Neuronal stem cell (in vitro differentiated cells): ENCODE data around the gene ITPR2.

Experiments used
- DNase-seq: peaks from one replicate; pipeline ENCODE4 v3.0.0-alpha.2; 2013; ENCODE audit warnings: low spot score
- H2AFZ ChIP-seq: one replicate; pipeline ENCODE4 v1.6.1; 2013; ENCODE audit warnings: mild to moderate bottlenecking, low read length, inconsistent platforms
- H2AK5ac ChIP-seq: 2 replicates; pipeline ENCODE4 v1.6.1; 2013; ENCODE audit warnings: low read depth, mild to moderate bottlenecking, inconsistent platforms, low read length, moderate library complexity, mixed read lengths
- H2BK120ac ChIP-seq: 2 replicates; pipeline ENCODE4 v1.6.1; 2013; ENCODE audit warnings: low read depth, mild to moderate bottlenecking, inconsistent platforms, low read length, moderate library complexity, mixed read lengths
- H2BK12ac ChIP-seq: one replicate; pipeline ENCODE4 v1.6.1; 2013; ENCODE audit warnings: low read length, inconsistent platforms
- H2BK15ac ChIP-seq: 2 replicates; pipeline ENCODE4 v1.6.1; 2013; ENCODE audit warnings: mild to moderate bottlenecking, low read length, inconsistent platforms, mixed read lengths
- H2BK5ac ChIP-seq: one replicate; pipeline ENCODE4 v1.6.1; 2013; ENCODE audit warnings: inconsistent platforms, mild to moderate bottlenecking, low read length, moderate library complexity
- H3K14ac ChIP-seq: one replicate; pipeline ENCODE4 v1.6.1; 2013; ENCODE audit warnings: low read length, inconsistent platforms
- H3K18ac ChIP-seq: 2 replicates; pipeline ENCODE4 v1.6.1; 2013; ENCODE audit warnings: low read length, inconsistent platforms
- H3K23ac ChIP-seq: 2 replicates; pipeline ENCODE4 v1.6.1; 2013; ENCODE audit warnings: low read depth, mild to moderate bottlenecking, mixed read lengths, low read length, inconsistent platforms; ENCODE audit not compliant: poor library complexity
- H3K27ac ChIP-seq: replicated peaks from 3 replicates; pipeline ENCODE4 v1.5.1; 2013; ENCODE audit warnings: low read length, inconsistent platforms
- H3K27me3 ChIP-seq, 3 experiments: 2 replicates each; pipeline ENCODE4 v1.6.1; 2013; ENCODE audit warnings: low read length in 3 of 3, mild to moderate bottlenecking in 2 of 3, inconsistent platforms in 1 of 3, low read depth in 1 of 3, mixed read lengths in 1 of 3, moderate library complexity in 1 of 3; ENCODE audit not compliant: control insufficient read depth in 3 of 3, insufficient read depth in 3 of 3
- H3K36me3 ChIP-seq, 2 donors: replicated peaks in 1 of 2; 2 replicates each; pipeline ENCODE4 v1.6.1; 2013; ENCODE audit warnings: low read length in 2 of 2; ENCODE audit not compliant: control insufficient read depth in 2 of 2, insufficient read depth in 2 of 2
- H3K4ac ChIP-seq: 2 replicates; pipeline ENCODE4 v1.6.1; 2013; ENCODE audit warnings: inconsistent platforms, mild to moderate bottlenecking, low read length, moderate library complexity
- H3K4me1 ChIP-seq, 2 donors: 1 replicate in 1 of 2; 2 replicates in 1 of 2; pipeline ENCODE4 v1.6.1; 2013; ENCODE audit warnings: low read length in 2 of 2, low read depth in 1 of 2; ENCODE audit not compliant: control insufficient read depth in 2 of 2, insufficient read depth in 1 of 2
- H3K4me2 ChIP-seq: one replicate; pipeline ENCODE4 v1.6.1; 2013; ENCODE audit warnings: mild to moderate bottlenecking, low read length, inconsistent platforms; ENCODE audit not compliant: insufficient read depth, poor library complexity, severe bottlenecking
- H3K4me3 ChIP-seq, 2 donors: 2 replicates each; pipeline ENCODE4 v1.5.1; 2013; ENCODE audit warnings: low read length in 2 of 2, mild to moderate bottlenecking in 2 of 2, inconsistent platforms in 1 of 2, moderate library complexity in 1 of 2
- H3K79me1 ChIP-seq: one replicate; pipeline ENCODE4 v1.6.1; 2013; ENCODE audit warnings: low read depth, mild to moderate bottlenecking, inconsistent platforms, low read length, moderate library complexity
- H3K9ac ChIP-seq: one replicate; pipeline ENCODE4 v1.6.1; 2013; ENCODE audit warnings: mild to moderate bottlenecking, low read depth, low read length, inconsistent platforms; ENCODE audit not compliant: poor library complexity
- H3K9me3 ChIP-seq, 2 donors: replicated peaks in 1 of 2; 2 replicates each; pipeline versions ENCODE3 to v1.6.1; 2013; ENCODE audit warnings: low read length in 2 of 2, mild to moderate bottlenecking in 2 of 2, inconsistent platforms in 1 of 2, low read depth in 1 of 2, mixed read lengths in 1 of 2, moderate library complexity in 1 of 2; ENCODE audit not compliant: control insufficient read depth in 2 of 2, insufficient read depth in 1 of 2
- H4K8ac ChIP-seq: one replicate; pipeline ENCODE4 v1.6.1; 2013; ENCODE audit warnings: low read depth, mild to moderate bottlenecking, inconsistent platforms, low read length, moderate library complexity
- H4K91ac ChIP-seq: one replicate; pipeline ENCODE4 v1.6.1; 2013; ENCODE audit warnings: low read length, low read depth, mild to moderate bottlenecking, inconsistent platforms; ENCODE audit not compliant: poor library complexity
- WGBS, 2 donors: extraction: QIAGEN DNeasy Blood & Tissue Kit; methylation state at CpG; one replicate each; pipeline ENCODE4 v1.1.7; 2013; ENCODE audit warnings: missing lambda C conversion rate in 2 of 2, mixed read lengths in 1 of 2; ENCODE audit not compliant: insufficient read length in 2 of 2, insufficient replicate concordance in 1 of 2; ENCODE audit errors: extremely low coverage in 2 of 2; 5-methylcytosine and 5-hydroxymethylcytosine counted together

The ITPR2 gene

GRCh38 chr12:26566675-26567074, 266.3 kb downstream of the ITPR2 start:
- no peak overlapping the region for H2AFZ ChIP-seq
- no peak overlapping the region for H3K23ac ChIP-seq
- H3K4me3 ChIP-seq: no peak overlapping the region
- no peaks in the 10 kb centered on the region for H3K4me1 ChIP-seq
- H2BK15ac ChIP-seq: no peak overlapping the region
- H2BK12ac ChIP-seq: no peak overlapping the region
- H3K36me3 ChIP-seq: no peaks in the 10 kb centered on the region
- H3K4me2 ChIP-seq: no peak overlapping the region
- H2BK5ac ChIP-seq: no peak overlapping the region
- H3K18ac ChIP-seq: no peak overlapping the region
- no peak overlapping the region for H3K4ac ChIP-seq
- H2AK5ac ChIP-seq: no peak overlapping the region
- no peak overlapping the region for H2BK120ac ChIP-seq
- H3K27me3 ChIP-seq: no peaks in the 10 kb centered on the region
- H3K79me1 ChIP-seq: no peaks in the 10 kb centered on the region
- no CpG with 5 or more reads among the region's 2 CpGs for WGBS, 2 donors
- no peak overlapping the region for H4K8ac ChIP-seq
- no peak overlapping the region for H4K91ac ChIP-seq
- no peak for DNase-seq
- no peak overlapping the region for H3K27ac ChIP-seq
- H3K14ac ChIP-seq: no peak overlapping the region
- no peak overlapping the region for H3K9ac ChIP-seq
- no peaks in the 10 kb centered on the region for H3K9me3 ChIP-seq

- DNase-seq: no peak
- H2BK5ac ChIP-seq: no peak overlapping the region
- no peak overlapping the region for H2BK15ac ChIP-seq
- no peaks in the 10 kb centered on the region for H3K4me1 ChIP-seq
- no peak overlapping the region for H2AFZ ChIP-seq
- H3K27me3 ChIP-seq: no peaks in the 10 kb centered on the region
- H3K18ac ChIP-seq: no peak overlapping the region
- H3K9me3 ChIP-seq: no peaks in the 10 kb centered on the region
- no peak overlapping the region for H4K91ac ChIP-seq
- no peak overlapping the region for H3K4me3 ChIP-seq
- H2BK120ac ChIP-seq: no peak overlapping the region
- H2AK5ac ChIP-seq: no peak overlapping the region
- H4K8ac ChIP-seq: no peak overlapping the region
- no peak overlapping the region for H3K9ac ChIP-seq
- H3K14ac ChIP-seq: no peak overlapping the region
- H3K23ac ChIP-seq: no peak overlapping the region
- no peaks in the 10 kb centered on the region for H3K36me3 ChIP-seq
- no peaks in the 10 kb centered on the region for H3K79me1 ChIP-seq
- no peak overlapping the region for H3K4ac ChIP-seq
- no peak overlapping the region for H3K27ac ChIP-seq
- no peak overlapping the region for H2BK12ac ChIP-seq
- no peak overlapping the region for H3K4me2 ChIP-seq
Observed at GRCh38 chr12:26566186-26566585, 266.8 kb downstream of the ITPR2 start.

- Histone ChIP-seq H3K4ac (no peak overlapping the region), H3K14ac (no peak overlapping the region), H3K27ac (no peak overlapping the region), H4K91ac (no peak overlapping the region), H2BK12ac (no peak overlapping the region), H3K9ac (no peak overlapping the region), H2AK5ac (no peak overlapping the region), H3K27me3 (no peaks in the 10 kb centered on the region), H2BK120ac (no peak overlapping the region), H3K9me3 (no peaks in the 10 kb centered on the region), H4K8ac (no peak overlapping the region), H3K4me3 (no peak overlapping the region), H3K79me1 (no peaks in the 10 kb centered on the region), H2AFZ (no peak overlapping the region), H3K18ac (no peak overlapping the region), H2BK5ac (no peak overlapping the region), H3K4me2 (no peak overlapping the region), H3K23ac (no peak overlapping the region), H3K4me1 (no peaks in the 10 kb centered on the region), H2BK15ac (no peak overlapping the region), H3K36me3 (no peaks in the 10 kb centered on the region)
- WGBS, 2 donors: no CpG with 5 or more reads among the region's 5 CpGs
- no peak for DNase-seq
Observed at GRCh38 chr12:26564391-26564790, 268.6 kb downstream of the ITPR2 start.

- Histone ChIP-seq H2AK5ac (no peak overlapping the region), H3K4me2 (no peak overlapping the region), H3K79me1 (no peaks in the 10 kb centered on the region), H2BK120ac (no peak overlapping the region), H3K27ac (no peak overlapping the region), H2BK5ac (no peak overlapping the region), H3K9me3 (no peaks in the 10 kb centered on the region), H3K18ac (no peak overlapping the region), H3K9ac (no peak overlapping the region), H3K4ac (no peak overlapping the region), H3K4me3 (no peak overlapping the region), H3K14ac (no peak overlapping the region), H3K36me3 (no peaks in the 10 kb centered on the region), H2AFZ (no peak overlapping the region), H3K23ac (no peak overlapping the region), H3K27me3 (no peaks in the 10 kb centered on the region), H2BK12ac (no peak overlapping the region), H2BK15ac (no peak overlapping the region), H4K8ac (no peak overlapping the region), H3K4me1 (no peaks in the 10 kb centered on the region), H4K91ac (no peak overlapping the region)
- DNase-seq: no peak
- WGBS, 2 donors: no CpG with 5 or more reads among the region's 4 CpGs
Observed at GRCh38 chr12:26563552-26563951, 269.4 kb downstream of the ITPR2 start.
